HG03558 (cell line): ENCODE data around the gene PKN2.

Source experiments
- ATAC-seq: cut with Tn5 transposase; IDR thresholded peaks from one replicate; pipeline ENCODE4 v1.9.1; 2021; ENCODE audit warnings: moderate number of reproducible peaks; ENCODE audit not compliant: unreplicated experiment; ENCODE audit errors: extremely low read depth

The PKN2 gene

DNA sequence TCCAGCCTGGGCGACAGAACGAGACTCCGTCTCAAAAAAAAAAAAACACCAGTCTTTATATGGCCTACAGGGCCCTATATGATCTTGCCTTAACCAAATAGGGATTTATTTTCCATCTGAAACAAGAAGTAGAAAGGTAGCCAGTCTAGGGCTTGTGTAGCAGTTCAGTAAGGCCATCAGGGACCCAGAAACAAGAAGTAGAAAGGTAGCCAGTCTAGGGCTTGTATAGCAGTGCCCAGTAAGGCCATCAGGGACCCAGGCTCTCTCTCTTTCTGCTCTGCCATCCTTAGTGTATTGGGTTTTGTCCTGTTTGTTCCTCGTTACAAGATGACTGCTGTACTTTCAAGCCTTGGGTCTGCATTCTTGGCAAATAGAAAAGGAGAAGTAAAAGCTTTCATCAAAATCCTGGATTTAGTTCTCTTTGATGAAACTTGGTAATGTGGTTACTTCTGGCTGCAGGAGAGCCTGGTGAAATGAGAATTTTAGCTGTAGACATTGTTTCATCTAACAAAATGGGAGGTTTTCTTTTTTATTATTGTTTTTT, 46.1 kb downstream of the PKN2 start:
- ATAC-seq: no peak

DNA sequence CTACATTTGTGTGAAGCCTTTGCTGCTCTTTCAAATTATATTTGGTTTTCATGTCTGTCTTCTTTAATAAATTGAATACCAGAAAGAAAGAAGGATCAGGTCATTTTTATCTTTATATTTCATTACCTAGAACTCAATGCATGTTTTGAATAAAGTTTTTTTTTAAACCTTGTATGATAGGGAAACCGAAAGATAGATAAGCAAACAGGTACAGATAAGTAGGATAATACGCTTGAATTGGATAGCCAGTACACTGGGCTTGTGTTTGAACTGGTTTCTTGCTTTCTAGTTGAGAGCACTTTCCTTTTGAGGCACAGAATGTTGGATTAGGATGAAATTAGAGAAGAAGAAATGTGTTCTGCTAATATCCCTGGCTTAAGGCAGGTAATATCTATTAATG, 46.9 kb downstream of the PKN2 start:
- no peak for ATAC-seq

DNA sequence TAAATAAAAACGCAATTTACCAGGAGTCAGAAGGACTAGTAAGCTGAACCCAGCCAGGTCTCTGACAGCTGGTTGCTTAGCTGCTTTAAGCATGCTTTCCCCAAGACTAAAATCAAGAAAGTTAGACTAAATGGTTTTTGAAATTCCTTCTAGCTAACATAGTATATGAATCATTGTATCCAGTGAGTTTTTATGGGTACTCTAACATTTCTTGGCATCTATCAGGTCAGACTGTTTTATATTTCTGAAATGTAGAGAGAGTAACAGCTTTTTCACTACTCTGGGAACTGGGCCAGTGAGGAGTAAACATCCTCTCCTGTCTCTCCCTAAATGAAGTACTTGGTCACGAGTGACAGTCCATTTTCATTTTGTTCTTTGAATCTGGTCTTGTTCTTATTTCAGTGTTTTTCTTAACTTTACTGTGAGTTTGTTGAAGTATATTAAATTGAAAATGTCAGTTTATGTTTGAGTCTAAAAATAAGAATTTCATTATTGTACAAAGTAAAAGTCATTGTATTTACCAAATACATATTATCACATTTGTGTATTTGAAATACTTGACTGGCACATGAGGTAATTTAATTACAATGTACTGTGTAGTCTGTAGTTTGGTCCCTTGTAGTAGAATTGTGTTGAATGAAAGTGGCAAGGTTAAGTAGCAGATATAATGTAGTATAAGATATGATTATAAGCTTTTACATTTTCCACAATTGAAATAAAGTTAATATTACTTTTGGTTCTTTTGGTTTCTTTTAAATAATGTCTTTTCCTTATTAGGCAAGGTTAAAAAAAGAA, 47.6 kb downstream of the PKN2 start:
- ATAC-seq: no peak

DNA sequence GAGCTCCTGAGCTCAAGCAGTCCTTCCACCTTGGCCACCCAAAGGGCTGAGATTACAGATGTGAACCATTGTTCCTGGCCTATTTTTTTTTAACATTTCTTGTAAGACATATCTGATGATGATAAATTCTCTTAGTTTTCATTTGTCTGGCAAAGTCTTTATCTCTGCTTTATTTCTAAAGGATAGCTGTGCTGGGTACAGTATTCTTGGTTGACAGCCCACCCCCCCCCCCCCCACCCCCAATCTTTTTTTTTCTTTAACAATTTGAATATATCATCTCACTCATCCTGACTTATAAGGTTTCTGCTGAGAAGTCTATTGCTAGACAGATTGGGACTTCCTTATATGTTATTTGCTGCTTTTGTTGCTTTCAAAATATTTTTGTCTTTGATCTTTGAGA, 51.3 kb downstream of the PKN2 start:
- no peak for ATAC-seq

DNA sequence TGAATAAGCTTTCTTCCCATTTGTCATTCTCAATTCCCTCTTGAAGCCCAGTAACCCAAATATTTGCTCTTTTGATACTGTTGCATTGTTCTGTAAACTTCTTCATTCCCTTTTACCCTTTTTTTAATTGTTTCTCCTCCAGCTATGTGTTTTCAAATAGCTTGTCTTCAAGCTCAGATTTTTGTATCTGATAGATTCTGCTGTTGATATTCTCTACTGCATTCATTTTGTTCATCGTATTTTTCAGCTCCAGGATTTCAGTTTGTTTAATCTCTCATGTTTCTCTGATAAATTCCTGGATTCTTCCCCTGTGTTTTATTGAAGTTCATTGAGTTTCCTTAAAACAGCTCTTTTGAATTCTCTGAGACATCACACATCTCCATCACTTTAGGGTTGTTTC, 51.8 kb downstream of the PKN2 start:
- no peak for ATAC-seq

DNA sequence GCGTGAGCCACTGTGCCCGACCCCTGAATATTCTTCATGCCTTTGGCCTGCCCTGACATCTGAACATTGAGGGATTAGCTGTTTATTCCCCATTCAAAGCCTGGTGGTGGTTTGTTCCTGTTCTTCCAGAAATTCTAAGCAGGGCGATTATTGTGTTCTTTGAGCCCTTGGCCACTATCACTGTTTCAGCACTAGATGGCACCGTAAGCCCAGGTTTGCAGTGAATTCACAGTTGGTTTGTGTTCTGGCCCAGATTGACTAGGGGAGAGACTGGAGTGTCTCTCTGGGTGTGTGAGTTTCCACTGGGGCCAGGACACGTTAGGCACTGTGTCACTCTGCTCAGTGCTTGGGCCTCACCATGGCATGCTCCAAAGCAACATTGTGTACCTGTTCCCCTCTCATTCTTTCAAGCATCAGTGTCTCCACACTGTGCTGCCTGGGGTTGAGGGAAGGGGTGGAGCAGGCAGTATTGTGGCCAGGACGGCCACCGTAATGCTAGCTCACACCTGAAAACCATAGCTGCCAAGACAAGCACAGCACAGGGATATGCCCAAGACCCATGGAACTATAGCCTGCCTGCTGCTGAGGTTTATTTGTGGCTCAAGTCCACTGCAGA, 52.7 kb downstream of the PKN2 start:
- ATAC-seq: no peak

DNA sequence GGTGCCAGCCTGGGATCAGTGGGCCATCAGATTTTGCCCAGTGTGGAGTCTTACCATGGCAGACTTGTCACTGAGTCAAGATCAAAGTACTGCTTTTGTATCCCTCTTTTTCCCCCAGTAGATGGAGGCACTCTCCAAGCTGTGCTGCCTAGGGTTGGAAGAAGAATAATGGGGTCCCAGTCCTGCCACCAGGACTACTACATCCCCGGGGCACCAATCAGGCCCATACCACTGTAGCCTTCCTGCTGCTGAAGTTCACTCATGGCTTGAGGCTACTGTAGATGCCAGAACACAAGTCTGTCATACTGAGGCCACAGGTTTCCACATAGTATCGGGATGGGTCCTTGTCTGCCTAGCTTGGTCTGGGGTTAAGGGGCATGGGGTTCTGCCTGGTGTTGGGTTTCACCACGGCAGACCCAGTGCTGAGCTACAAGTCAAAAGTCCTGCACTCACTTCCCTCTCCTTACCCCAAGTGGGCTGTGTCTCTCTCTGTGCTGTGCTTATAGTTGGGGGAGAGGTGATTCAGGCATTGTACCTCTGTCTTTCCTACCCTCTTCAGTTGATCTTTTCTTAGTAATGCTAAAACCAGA, 53.4 kb downstream of the PKN2 start:
- ATAC-seq: no peak

DNA sequence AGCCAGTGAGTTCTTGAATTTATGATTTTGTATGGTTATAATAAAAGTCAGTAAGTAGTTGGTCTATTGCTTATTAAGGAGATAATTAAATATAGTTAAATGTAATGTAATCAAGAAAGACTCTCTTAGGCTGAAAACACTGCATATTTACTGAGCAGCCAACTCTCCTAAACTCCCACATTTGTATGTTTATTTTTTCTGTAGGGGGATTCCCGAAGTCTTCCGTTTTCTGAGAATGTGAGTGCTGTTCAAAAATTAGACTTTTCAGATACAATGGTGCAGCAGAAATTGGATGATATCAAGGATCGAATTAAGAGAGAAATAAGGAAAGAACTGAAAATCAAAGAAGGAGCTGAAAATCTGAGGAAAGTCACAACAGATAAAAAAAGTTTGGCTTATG, 56.7 kb downstream of the PKN2 start:
- no peak for ATAC-seq

DNA sequence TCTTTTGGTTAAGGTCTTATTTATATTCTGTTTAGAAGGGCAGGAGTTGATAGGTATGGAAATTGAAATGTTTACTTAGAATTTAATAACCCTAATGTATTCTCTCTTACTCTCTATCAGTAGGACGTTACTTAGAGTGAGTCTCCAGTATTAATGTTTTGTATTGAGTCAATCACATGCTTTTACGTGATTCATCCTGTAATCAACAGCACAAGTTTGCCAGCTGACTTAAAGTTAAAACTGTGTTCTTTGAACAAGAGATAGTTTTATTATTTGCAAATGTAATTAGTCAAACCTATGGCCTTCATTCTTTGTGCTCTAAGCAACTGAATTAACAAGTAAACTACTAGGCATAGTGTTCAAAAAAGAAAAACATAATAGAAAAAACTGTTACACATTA, 57.3 kb downstream of the PKN2 start:
- ATAC-seq: no peak

DNA sequence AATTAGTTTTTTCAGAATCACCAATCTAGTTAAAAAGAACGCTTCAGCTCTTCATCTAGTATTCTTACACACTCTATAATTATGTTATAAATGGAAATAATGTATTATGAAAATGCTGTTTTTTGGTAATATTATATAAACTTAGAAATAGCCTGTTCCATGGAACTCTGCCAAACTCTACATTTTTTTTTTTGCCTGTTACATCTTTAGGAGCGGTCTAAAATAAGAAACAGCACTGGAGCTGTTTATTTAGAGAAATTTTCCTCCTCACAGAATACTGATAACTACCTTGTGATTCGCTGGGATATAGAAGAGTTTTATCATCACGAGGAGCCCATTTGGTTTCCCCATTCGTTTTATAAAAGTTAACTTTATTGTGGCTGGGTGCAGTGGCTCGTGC, 58.5 kb downstream of the PKN2 start:
- ATAC-seq: no peak

DNA sequence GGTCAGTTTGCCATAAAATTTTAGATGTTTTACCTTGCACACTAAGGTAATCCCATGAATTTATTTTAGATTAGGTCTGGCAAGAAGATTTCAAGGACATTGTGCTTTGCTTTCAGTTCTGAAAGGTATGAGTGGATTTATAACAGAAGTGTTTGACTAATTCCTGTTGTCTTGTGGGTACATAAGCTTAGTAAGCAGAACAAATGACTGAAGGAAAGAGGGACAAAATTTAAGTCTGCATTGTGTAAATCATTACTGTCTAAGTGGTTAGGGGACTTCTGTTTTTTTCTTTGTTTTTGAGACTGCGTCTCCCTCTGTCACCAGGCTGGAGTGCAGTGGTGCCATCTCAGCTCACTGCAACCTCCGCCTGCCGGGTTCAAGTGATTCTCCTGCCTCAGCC, 60.1 kb downstream of the PKN2 start:
- ATAC-seq: no peak

DNA sequence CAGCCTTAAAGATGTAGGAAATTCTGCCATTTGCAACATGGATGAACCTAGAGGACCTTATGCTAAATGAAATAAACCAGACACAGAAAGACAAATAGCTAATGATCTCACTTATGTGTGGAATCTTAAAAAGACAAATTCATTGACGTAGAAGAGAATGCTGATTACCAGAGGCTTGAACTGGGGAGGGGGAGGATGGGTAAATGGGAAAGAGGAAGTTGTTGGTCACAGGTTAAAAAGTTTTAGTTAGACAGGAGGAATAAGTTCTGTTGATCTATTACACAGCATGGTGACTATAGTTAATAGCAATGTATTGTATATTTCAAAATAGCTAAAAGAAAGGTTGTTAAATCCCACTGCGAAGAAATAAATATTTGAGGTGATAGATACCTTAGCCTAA, 62.8 kb downstream of the PKN2 start:
- ATAC-seq: no peak

DNA sequence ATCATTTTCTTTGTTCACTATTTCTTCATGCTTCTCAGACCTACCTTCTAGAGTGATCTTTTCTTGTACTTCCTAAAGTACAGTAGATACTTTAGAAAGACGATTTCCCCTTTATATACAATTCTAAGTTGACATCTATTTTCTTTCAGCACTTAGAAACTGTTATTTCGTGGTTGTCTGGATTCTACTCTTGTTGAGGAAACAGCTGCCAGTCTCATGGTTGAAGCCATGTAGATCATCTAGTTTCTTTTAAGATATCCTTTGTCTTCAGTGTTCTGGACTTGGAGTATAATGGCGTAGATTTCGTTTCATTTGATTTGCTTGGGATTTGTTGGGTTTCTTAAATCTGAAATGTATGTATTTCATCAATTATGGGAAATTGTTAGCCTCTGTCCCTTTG, 67.6 kb downstream of the PKN2 start:
- ATAC-seq: no peak

DNA sequence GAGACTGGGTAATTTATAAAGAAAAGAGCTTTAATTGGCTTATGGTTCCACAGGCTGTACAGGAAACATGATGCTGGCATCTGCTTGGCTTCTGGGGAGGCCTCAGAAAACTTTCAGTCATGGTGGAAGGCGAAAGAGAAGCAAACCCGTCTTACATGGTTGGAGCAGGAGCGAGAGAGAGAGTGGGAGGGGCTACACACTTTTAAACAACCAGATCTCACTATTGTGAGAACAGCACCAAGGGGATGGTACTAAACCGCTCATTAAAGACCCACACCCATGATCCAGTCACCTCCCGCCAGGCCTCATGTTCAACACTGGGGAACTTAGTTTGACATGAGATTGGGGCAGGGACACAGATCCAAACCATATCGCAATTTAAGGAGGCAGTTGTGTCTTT, 69.4 kb downstream of the PKN2 start:
- no peak for ATAC-seq

DNA sequence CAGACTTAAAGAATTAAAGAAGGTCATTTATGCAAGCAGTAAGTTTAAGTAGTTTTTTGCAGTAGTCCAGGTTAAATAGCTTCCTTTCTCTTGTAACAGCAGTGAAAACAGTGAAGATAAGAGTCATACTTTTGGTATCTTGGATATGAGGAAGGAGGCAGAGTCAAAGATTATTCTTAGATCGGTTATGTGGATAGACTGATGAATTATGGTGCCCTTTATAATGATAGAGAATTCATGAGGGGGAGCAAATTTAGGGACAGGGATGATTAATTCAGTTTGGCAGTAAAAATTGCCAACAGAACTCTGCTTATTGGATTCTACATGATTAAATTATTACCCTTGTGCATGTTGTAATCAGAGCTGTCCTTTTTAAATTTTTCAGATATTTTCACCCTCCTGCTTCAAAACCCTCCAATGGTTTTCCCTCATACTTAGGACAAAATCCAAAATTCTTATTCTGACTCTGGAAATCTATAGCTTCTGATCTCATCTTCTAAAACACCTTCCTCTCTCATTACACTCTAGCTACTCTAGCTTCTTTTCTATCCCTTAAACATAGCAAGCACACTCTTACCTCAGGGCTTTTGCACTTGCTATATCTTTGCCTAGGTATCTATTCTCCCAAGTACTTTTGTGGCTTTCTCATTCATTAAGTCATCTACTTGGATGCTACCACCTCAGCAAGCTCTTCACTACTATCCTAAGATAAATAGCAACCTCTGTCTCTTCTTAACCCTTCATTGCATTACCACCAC, 79.8 kb downstream of the PKN2 start:
- ATAC-seq: no peak

DNA sequence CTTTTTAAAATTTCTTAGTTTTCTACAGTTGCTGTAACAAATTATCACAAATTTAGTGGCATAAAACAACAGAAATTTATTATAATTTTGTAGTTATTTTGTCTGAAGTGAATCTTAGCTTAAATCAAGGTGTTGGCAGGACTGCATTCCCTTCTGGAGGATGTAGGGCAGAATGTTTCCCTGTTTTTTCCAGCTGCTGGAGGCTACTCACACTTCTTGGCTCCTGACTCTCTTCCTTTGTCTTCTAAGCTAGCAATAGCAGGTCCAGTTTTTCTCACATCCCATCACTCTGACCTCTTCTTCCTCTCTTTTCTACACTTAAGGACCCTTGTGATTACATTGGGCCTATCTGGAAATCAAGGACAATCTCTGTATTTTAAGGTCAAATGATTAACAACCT, 84.1 kb downstream of the PKN2 start:
- ATAC-seq: no peak

DNA sequence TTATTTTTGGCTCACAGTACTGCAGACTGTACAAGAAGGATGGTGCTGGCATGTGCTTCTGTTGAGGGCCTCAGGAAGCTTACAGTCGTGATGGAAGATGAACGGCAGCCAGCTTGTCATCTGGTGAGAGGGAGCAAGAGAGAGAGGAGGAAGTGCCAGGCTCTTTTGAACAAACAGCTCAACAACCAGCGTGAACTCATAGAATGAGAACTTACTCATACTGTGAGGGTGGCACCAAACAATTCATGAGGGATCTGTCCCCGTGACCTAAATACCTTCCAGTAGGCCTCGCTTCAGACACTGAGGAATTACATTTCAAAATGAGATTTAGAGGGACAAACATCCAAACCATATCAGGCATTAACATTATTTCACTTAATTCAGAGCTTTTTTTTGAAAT, 84.7 kb downstream of the PKN2 start:
- no peak for ATAC-seq

DNA sequence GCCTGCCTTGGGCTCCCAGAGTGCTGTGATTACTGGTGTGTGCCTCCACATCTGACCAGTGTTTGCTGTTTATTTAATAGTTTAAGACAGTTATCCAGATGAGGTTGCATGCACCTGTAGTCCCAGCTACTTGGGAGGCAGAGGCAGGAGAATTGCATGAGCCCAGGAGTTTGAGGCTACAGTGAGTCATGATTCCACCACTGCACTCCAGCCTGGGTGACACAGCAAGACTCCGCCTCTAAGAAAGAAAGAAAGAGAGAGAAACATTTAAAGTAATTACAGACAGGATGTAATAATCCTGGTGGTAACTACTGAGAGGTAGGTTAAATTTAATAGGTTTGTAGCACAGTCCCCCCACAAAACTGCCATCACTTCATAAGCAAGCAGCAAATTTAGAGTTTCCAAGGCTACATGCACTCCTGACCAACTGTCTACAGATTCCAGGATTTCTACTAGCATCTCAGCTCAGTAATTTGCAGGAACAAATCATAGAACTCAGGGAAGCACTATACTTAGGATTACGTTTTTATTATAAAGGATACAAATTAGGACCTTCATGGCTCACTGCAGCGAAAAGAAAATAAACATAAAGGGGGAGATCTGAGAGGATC, 89.6 kb downstream of the PKN2 start:
- ATAC-seq: no peak

DNA sequence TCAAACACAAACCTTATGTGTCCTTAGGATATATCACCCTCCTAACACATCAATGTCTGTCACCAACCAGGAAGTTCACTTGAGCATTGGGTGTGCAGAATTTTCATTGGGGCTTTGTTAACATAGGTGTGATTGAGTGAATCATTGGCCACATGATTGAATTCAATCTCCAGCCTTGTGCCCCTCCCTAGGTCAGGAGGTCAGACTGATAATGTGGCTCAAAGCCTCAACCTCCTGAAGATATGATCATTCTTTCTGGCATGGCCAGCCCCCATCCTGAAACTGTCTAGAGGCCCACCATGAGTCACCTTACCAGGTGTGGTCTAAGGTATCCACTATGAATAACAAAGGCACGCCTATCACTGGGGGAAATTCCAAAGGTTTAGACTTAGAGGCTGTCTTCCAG, 90.1 kb downstream of the PKN2 start:
- ATAC-seq: no peak

DNA sequence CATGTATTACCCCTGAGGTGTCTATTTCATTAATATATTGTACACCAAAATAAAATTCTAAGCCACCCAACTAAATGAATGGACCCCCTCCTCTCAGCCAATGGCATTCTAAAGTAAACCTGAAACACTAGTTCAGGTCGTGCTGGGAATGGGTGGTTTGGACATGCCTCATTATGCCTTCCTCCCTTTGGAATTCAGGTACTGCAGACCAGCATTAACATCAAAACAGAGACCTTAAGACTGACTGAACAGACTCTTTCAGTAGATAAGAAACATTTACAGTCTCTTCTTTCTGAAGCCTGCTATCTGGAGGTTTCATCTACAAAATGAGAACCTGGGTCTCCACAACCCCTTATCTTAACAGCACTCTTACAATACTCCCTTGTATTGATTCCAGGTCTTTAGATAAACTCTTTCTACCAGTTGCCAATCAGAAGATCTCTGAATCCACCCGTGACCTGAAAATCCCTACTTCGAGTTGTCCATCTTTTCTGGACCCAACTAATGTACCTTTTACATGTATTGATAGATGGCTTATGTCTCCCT, 93.6 kb downstream of the PKN2 start:
- no peak for ATAC-seq
